ENCODE results near the gene ASB18. TPM values are rescaled to one million over a fixed set of nuclear protein-coding genes. Genes with fewer than 3 reads are reported as not detected.

The ASB18 gene
- total and polyA plus RNA-seq, 2 donors (not counting 3 experiments of a cell fraction or from before 2014, with no cell fraction given), result not detected

DNA sequence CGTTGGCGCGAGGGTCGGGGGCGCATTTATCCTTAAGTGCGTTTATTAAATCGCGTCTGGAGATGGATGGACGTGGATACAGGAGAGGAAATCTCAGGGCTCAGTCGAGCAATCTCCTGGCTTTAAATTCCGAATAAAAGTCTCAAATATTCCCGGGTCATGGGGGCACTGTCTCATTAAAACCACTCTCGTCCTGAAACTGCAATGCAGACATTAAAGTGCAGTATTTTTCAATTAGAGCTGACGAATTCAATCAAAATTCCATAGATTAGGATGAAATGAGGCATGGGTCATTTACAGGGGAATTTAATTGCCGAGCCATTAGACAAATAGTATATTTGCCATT, 85.3 kb downstream of the ASB18 start:
- BruUV-seq (replicated peaks), result no TSS peak
- Histone ChIP-seq H3K27ac (ENCODE audit: insufficient read depth, low read depth, low read length) (peak overlapping the region; percentile 99), H2AFZ (ENCODE audit: low read depth, low read length) (peak overlapping the region; percentile 50), H3K4me1 (ENCODE audit: control insufficient read depth, extremely low read depth, insufficient read depth, low read length) (peaks cover 38% of the 10 kb centered on the region), H3K27me3 (ENCODE audit: control insufficient read depth in 2 of 2, insufficient read depth in 2 of 2, low read length in 2 of 2) (peaks cover 0 to 1% of the 10 kb centered on the region in 2 experiments), H3K36me3 (ENCODE audit: control insufficient read depth in 2 of 2, extremely low read depth in 1 of 2, insufficient read depth in 2 of 2, low read length in 2 of 2) (no peaks in the 10 kb centered on the region), H3K9me3 (replicated peaks; ENCODE audit: control insufficient read depth, insufficient read depth, low read length) (no peaks in the 10 kb centered on the region), H3K9me1 (replicated peaks; ENCODE audit: control insufficient read depth, extremely low read depth, insufficient read depth, low read length) (no peaks in the 10 kb centered on the region), H3K9ac (replicated peaks; ENCODE audit: extremely low read depth, insufficient read depth, low read length) (peak overlapping the region; percentile 93), H3K4me2 (ENCODE audit: insufficient read depth, low read length) (peak overlapping the region; percentile 98), H4K20me1 (replicated peaks; ENCODE audit: control insufficient read depth, extremely low read depth, insufficient read depth, low read length) (no peaks in the 10 kb centered on the region), H3K79me2 (ENCODE audit: control insufficient read depth, insufficient read depth, low read length) (no peaks in the 10 kb centered on the region), H3K4me3 (replicated peaks in 1 of 3; ENCODE audit: insufficient read depth in 1 of 3, low read depth in 1 of 3, low read length in 3 of 3) (peak overlapping the region in 2 of 3 experiments; percentile 36 to 51)
- TF ChIP-seq, protein P1, sequence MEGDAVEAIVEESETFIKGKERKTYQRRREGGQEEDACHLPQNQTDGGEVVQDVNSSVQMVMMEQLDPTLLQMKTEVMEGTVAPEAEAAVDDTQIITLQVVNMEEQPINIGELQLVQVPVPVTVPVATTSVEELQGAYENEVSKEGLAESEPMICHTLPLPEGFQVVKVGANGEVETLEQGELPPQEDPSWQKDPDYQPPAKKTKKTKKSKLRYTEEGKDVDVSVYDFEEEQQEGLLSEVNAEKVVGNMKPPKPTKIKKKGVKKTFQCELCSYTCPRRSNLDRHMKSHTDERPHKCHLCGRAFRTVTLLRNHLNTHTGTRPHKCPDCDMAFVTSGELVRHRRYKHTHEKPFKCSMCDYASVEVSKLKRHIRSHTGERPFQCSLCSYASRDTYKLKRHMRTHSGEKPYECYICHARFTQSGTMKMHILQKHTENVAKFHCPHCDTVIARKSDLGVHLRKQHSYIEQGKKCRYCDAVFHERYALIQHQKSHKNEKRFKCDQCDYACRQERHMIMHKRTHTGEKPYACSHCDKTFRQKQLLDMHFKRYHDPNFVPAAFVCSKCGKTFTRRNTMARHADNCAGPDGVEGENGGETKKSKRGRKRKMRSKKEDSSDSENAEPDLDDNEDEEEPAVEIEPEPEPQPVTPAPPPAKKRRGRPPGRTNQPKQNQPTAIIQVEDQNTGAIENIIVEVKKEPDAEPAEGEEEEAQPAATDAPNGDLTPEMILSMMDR (IDR thresholded peaks at IDR 0.05; ENCODE audit: extremely low read depth in 1 of 2, insufficient read depth in 1 of 2, low read depth in 1 of 2, low read length in 2 of 2), result no peak
- no peak for TF ChIP-seq EZH2 (IDR thresholded peaks at IDR 0.05; ENCODE audit: borderline replicate concordance, low read depth, low read length, severe bottlenecking)
- TF ChIP-seq POLR2AphosphoS5 (IDR thresholded peaks at IDR 0.05; ENCODE audit: insufficient read depth, low read depth, low read length), result no peak
- no peak for TF ChIP-seq POLR2A (IDR thresholded peaks at IDR 0.05; ENCODE audit: low read depth, low read length)
- no peak for TF ChIP-seq MYC (IDR thresholded peaks at IDR 0.05; ENCODE audit: low read depth, low read length)
- TF ChIP-seq GATA2 (IDR thresholded peaks at IDR 0.05; ENCODE audit: insufficient read depth, insufficient read length, low read depth, low read length), result no peak
- TF ChIP-seq JUN (IDR thresholded peaks at IDR 0.05; ENCODE audit: borderline replicate concordance, insufficient read depth, insufficient read length, low read depth), result no peak
- no peak for TF ChIP-seq MAX (IDR thresholded peaks at IDR 0.05; ENCODE audit: insufficient read depth, insufficient read length)
- TF ChIP-seq FOS (IDR thresholded peaks at IDR 0.05; ENCODE audit: borderline replicate concordance, insufficient read depth, low read length), result no peak
- intact Hi-C loops (cut with micrococcal nuclease) (loop anchor here (1.0 to 5.0 kb wide), 7 partner anchors 12 to 894 kb away; partner anchors contain the start of gene AGAP1), dilution Hi-C loops (cut with MboI; ENCODE audit: extremely low pct_ligation_motif_present, low sequenced_read_pairs) (no loop called here)
- DNase-seq (ENCODE audit: low read depth, low spot score), result no peak
- ChIA-PET CTCF (interaction anchor here (0.6 to 7.5 kb wide), 23 partner anchors 9 to 1108 kb away, joined by 3 to 231 read pairs (median 3); partner anchors contain the start of genes COPS8 and GBX2), POLR2A (interaction anchor here (0.6 to 1.4 kb wide), 3 partner anchors 14 to 408 kb away, joined by 3 to 9 read pairs (median 4); no protein-coding TSS in a partner anchor)
- FAIRE-seq, result no peak

Measured in endothelial cell of umbilical vein (primary cell).